Retinal pigment epithelial cell (primary cell): Measurements from ENCODE around the gene MAPK14.
"Not testable (repeated sequence)": the region's sequence is repeated elsewhere in the genome, so short reads cannot be mapped to it uniquely, and the experiment has no call there.

Source experiments
- DNase-seq: peaks from one replicate; pipeline ENCODE4 v3.0.0-alpha.2; 2010; ENCODE audit warnings: low read depth
- H3K4me3 ChIP-seq: 2 replicates; pipeline ENCODE4 v1.5.1; 2011; ENCODE audit warnings: mild to moderate bottlenecking, low read length, control low read depth, moderate library complexity
- CTCF ChIP-seq: conservative IDR thresholded peaks from 2 replicates; pipeline ENCODE4 v1.5.1; 2011; ENCODE audit warnings: low read depth, low read length, control low read depth, inconsistent platforms

MAPK14 gene

GRCh38 chr6:36028088-36028876 is 674 bp downstream of the MAPK14 start:
- H3K4me3 ChIP-seq = peak overlapping the region; percentile 97
- DNase-seq = no peak
- TF ChIP-seq CTCF = no peak

GRCh38 chr6:36028877-36029324 is 1.3 kb downstream of the MAPK14 start:
- peak; percentile 75 for DNase-seq
- peak overlapping the region; percentile 97 for H3K4me3 ChIP-seq
- TF ChIP-seq CTCF = no peak

- no peak for DNase-seq
- H3K4me3 ChIP-seq = peak overlapping the region; percentile 97
- no peak for TF ChIP-seq CTCF
These were observed 1.9 kb downstream of the MAPK14 start for GRCh38 chr6:36029464-36029863.

GRCh38 chr6:36032261-36032660 is 4.7 kb downstream of the MAPK14 start:
- DNase-seq = no peak

GRCh38 chr6:36033144-36033543 is 5.5 kb downstream of the MAPK14 start:
- DNase-seq = not testable (repeated sequence)

More at GRCh38 chr6:36032261-36032660, 4.7 kb downstream of the MAPK14 start:
- TF ChIP-seq CTCF = no peak
- no peak overlapping the region for H3K4me3 ChIP-seq

GRCh38 chr6:36033935-36034334 is 6.3 kb downstream of the MAPK14 start:
- TF ChIP-seq CTCF = no peak
- no peak for DNase-seq
- H3K4me3 ChIP-seq = no peak overlapping the region

More at GRCh38 chr6:36033144-36033543, 5.5 kb downstream of the MAPK14 start:
- H3K4me3 ChIP-seq = not testable (repeated sequence)

GRCh38 chr6:36034441-36034840 is 6.8 kb downstream of the MAPK14 start:
- no peak overlapping the region for H3K4me3 ChIP-seq
- no peak for TF ChIP-seq CTCF
- DNase-seq = no peak
